ENCODE measurements around the gene FGD2.

DNA sequence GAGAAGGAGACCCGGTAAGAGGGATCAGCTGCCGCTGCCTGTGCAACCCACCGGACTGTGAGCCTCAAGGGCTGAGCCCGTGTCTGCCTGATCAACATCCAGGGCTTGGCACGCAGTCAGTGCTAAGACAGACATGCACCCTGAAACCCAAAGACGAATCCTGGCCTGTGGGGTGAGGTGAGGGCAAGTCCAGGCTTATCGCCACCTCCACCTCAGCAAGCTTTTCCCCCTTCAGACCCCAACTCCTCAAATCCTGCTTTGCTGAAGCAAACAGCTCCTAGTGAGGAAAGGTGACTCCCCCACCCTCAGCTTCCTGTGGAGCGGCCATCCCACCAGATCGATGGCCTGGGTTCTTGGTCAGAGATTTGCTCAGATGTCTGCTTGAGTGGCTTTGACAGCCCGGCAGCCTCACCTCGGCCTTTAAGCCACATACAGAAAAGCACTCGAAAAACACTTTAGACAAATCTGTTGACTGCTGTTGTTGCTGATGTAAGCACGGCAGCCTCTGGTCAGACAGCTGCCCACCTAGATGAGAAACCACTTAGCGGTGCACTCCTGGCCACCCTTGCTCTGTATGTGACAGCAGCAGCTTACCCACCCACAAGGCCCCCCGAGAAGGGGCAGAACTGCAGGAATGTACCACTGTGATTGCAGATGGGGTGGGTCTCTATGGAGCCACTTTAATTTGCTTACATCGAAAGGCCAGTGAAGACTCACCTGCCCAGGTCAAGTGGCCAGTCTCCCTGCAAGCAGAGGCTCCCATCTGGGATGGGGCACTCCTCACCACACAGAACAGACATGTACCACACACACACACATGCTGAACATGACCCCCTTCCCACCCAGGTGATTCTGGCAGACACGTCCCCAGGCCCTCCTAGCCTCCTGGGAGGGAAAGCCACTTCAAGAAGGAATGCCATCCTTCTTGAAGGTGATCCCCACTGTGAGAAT lies 34.3 kb upstream of the FGD2 start:
- TF ChIP-seq, protein P1, sequence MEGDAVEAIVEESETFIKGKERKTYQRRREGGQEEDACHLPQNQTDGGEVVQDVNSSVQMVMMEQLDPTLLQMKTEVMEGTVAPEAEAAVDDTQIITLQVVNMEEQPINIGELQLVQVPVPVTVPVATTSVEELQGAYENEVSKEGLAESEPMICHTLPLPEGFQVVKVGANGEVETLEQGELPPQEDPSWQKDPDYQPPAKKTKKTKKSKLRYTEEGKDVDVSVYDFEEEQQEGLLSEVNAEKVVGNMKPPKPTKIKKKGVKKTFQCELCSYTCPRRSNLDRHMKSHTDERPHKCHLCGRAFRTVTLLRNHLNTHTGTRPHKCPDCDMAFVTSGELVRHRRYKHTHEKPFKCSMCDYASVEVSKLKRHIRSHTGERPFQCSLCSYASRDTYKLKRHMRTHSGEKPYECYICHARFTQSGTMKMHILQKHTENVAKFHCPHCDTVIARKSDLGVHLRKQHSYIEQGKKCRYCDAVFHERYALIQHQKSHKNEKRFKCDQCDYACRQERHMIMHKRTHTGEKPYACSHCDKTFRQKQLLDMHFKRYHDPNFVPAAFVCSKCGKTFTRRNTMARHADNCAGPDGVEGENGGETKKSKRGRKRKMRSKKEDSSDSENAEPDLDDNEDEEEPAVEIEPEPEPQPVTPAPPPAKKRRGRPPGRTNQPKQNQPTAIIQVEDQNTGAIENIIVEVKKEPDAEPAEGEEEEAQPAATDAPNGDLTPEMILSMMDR (IDR thresholded peaks at IDR 0.05; ENCODE audit: extremely low read depth in 1 of 2, insufficient read depth in 1 of 2, low read depth in 1 of 2, low read length in 2 of 2) = no peak
- TF ChIP-seq EZH2 (IDR thresholded peaks at IDR 0.05; ENCODE audit: borderline replicate concordance, low read depth, low read length, severe bottlenecking) (no peak), JUN (IDR thresholded peaks at IDR 0.05; ENCODE audit: borderline replicate concordance, insufficient read depth, insufficient read length, low read depth) (no peak), POLR2A (IDR thresholded peaks at IDR 0.05; ENCODE audit: low read depth, low read length) (no peak), POLR2AphosphoS5 (IDR thresholded peaks at IDR 0.05; ENCODE audit: insufficient read depth, low read depth, low read length) (no peak), MYC (IDR thresholded peaks at IDR 0.05; ENCODE audit: low read depth, low read length) (no peak), FOS (IDR thresholded peaks at IDR 0.05; ENCODE audit: borderline replicate concordance, insufficient read depth, low read length) (no peak), GATA2 (IDR thresholded peaks at IDR 0.05; ENCODE audit: insufficient read depth, insufficient read length, low read depth, low read length) (no peak)

Data from endothelial cell of umbilical vein (primary cell).